Caco-2 (cell line): ENCODE measurements around the gene STEAP3. TPM values are rescaled to one million over a fixed set of nuclear protein-coding genes. Genes with fewer than 3 reads are reported as not detected.
A peak's percentile ranks its signal among the peaks of the same experiment; 100 is the strongest.

Experiments
- BruUV-seq: library from RNA; stranded (reverse); fragments of 400-500 nt; replicated peaks from 2 replicates; lab custom pipeline; 2021; lab: Mats Ljungman, UMichigan
- CTCF ChIA-PET: fragments of 300-600 bp; sonication (Branson Sonifier 250); formaldehyde crosslinking; loops from one replicate; lab custom pipeline; 2022; ENCODE audit warnings: antibody characterized with exemption; lab: Charles Lee
- POLR2A ChIA-PET: fragments of 300-600 bp; sonication (Branson Sonifier 250); formaldehyde crosslinking; loops from one replicate; lab custom pipeline; 2022; ENCODE audit warnings: antibody characterized with exemption; lab: Charles Lee
- DNase-seq, 2 experiments: peaks; one replicate each; pipeline versions ENCODE4 v3.0.0 to v3.0.0-alpha.2; 2020 to 2022
- H3K27me3 ChIP-seq: replicated peaks from 2 replicates; pipeline ENCODE4 v1.6.0; 2011; ENCODE audit warnings: low read length; ENCODE audit not compliant: control insufficient read depth, insufficient read depth
- H3K36me3 ChIP-seq: 2 replicates; pipeline ENCODE4 v1.5.1; 2011; ENCODE audit warnings: low read length; ENCODE audit not compliant: control insufficient read depth, insufficient read depth
- H3K4me1 ChIP-seq: fragments of 250-450 bp; sonication (Bioruptor Pico); 2 replicates; pipeline ENCODE4 v1.5.1; 2020; ENCODE audit warnings: mild to moderate bottlenecking
- H3K4me3 ChIP-seq: 2 replicates; pipeline ENCODE4 v1.5.1; 2011; ENCODE audit warnings: low read depth, mild to moderate bottlenecking, control low read depth, low read length
- H3K9me3 ChIP-seq: fragments of 250-450 bp; sonication (Bioruptor Pico); 2 replicates; pipeline ENCODE4 v1.5.1; 2020; ENCODE audit warnings: mild to moderate bottlenecking, moderate library complexity
- H3K27ac Mint-ChIP-seq: one replicate; pipeline ENCODE4 v1.8.0; 2022; ENCODE audit warnings: mixed read lengths; ENCODE audit not compliant: unreplicated experiment
- H3K27me3 Mint-ChIP-seq: one replicate; pipeline ENCODE4 v1.8.0; 2022; ENCODE audit warnings: mixed read lengths; ENCODE audit not compliant: insufficient read depth, unreplicated experiment
- H3K36me3 Mint-ChIP-seq: one replicate; pipeline ENCODE4 v1.8.0; 2022; ENCODE audit warnings: mild to moderate bottlenecking, mixed read lengths; ENCODE audit not compliant: insufficient read depth, unreplicated experiment
- H3K4me1 Mint-ChIP-seq: one replicate; pipeline ENCODE4 v1.8.0; 2022; ENCODE audit warnings: low read depth, mixed read lengths; ENCODE audit not compliant: unreplicated experiment
- H3K4me3 Mint-ChIP-seq: one replicate; pipeline ENCODE4 v1.8.0; 2022; ENCODE audit warnings: mild to moderate bottlenecking, moderate library complexity, mixed read lengths; ENCODE audit not compliant: unreplicated experiment
- H3K9me3 Mint-ChIP-seq: one replicate; pipeline ENCODE4 v1.8.0; 2022; ENCODE audit warnings: mixed read lengths; ENCODE audit not compliant: unreplicated experiment
- intact Hi-C: fragments of 100-400 bp; cut with micrococcal nuclease; formaldehyde crosslinking; loops from one replicate; pipeline ENCODE4 v1.10.0; 2022; ENCODE audit not compliant: unreplicated experiment
- total RNA-seq: library from RNA; stranded (reverse); gene quantifications from 2 replicates; pipeline ENCODE4 v1.2.3, GENCODE V29; 2022
- TF ChIP-seq, protein P1 (sequence below), 2 experiments: fragments of 200-600 bp in 1 of 2; IDR thresholded peaks; 1 replicate in 1 of 2; 2 replicates in 1 of 2; pipeline versions ENCODE4 v1.5.1 to v1.8.0; 2011 to 2022; ENCODE audit warnings: antibody characterized with exemption in 1 of 2, control low read depth in 1 of 2, inconsistent platforms in 1 of 2, low read depth in 1 of 2, low read length in 1 of 2, mild to moderate bottlenecking in 1 of 2, moderate library complexity in 1 of 2; ENCODE audit not compliant: insufficient read depth in 1 of 2, severe bottlenecking in 1 of 2, unreplicated experiment in 1 of 2

STEAP3 gene
- total RNA-seq, 1 experiment from 2014 or later, result 20.4 TPM

DNA sequence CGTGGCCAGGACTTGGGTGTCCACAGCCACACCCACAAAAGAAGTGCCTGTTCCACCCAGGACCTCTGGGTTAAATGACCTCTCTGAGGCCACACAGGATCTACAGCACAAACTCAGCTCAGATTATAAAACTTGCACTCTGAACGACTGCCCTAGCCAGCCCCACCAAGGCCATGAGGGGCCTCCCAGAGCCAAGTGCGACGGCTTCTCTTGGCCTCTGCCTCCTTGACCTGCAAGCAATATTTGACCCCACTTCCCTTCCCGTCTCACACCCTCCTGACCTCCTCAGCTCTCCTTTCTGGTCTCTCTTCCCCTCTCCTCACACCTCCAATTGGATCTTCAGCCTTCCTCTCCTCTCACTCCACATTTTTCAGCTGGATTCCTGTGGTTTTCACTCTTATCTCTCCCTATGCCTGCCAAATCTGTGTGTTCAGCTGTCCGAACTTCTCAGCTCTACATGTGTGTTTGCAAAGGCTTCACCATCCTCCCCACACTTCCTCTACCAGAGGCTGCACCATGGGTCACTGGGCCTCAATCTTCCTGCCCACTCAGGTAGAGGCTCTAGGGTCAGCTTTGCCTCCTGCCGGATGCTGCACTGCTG is 25.3 kb upstream of the STEAP3 start:
- ChIA-PET CTCF (interaction anchor here (0.8 kb wide), 1 partner anchor 12 kb away, joined by 3 read pairs; no protein-coding TSS in a partner anchor), POLR2A (no interaction called here)
- intact Hi-C loops, result no loop called here
- no peak overlapping the region for H3K4me3 ChIP-seq
- Mint-ChIP-seq H3K27ac (peak overlapping the region; percentile 49), H3K4me3 (peak overlapping the region; percentile 13), H3K4me1 (peaks cover 28% of the 10 kb centered on the region), H3K9me3 (no peaks in the 10 kb centered on the region), H3K36me3 (no peaks in the 10 kb centered on the region), H3K27me3 (no peaks in the 10 kb centered on the region)
- peak; percentile 45 to 58 for DNase-seq
- H3K36me3 ChIP-seq, result no peaks in the 10 kb centered on the region
- TF ChIP-seq, protein P1, sequence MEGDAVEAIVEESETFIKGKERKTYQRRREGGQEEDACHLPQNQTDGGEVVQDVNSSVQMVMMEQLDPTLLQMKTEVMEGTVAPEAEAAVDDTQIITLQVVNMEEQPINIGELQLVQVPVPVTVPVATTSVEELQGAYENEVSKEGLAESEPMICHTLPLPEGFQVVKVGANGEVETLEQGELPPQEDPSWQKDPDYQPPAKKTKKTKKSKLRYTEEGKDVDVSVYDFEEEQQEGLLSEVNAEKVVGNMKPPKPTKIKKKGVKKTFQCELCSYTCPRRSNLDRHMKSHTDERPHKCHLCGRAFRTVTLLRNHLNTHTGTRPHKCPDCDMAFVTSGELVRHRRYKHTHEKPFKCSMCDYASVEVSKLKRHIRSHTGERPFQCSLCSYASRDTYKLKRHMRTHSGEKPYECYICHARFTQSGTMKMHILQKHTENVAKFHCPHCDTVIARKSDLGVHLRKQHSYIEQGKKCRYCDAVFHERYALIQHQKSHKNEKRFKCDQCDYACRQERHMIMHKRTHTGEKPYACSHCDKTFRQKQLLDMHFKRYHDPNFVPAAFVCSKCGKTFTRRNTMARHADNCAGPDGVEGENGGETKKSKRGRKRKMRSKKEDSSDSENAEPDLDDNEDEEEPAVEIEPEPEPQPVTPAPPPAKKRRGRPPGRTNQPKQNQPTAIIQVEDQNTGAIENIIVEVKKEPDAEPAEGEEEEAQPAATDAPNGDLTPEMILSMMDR (IDR thresholded peaks at IDR 0.05; ENCODE audit: insufficient read depth in 1 of 2, low read depth in 1 of 2, low read length in 1 of 2, severe bottlenecking in 1 of 2, unreplicated experiment in 1 of 2), result no peak
- H3K9me3 ChIP-seq, result no peaks in the 10 kb centered on the region
- BruUV-seq, result no TSS peak
- peaks cover 34% of the 10 kb centered on the region for H3K4me1 ChIP-seq
- H3K27me3 ChIP-seq, result no peaks in the 10 kb centered on the region

- no TSS peak for BruUV-seq
- no peaks in the 10 kb centered on the region for H3K27me3 ChIP-seq
- ChIA-PET POLR2A (no interaction called here), CTCF (no interaction called here)
- DNase-seq, result no peak
- Mint-ChIP-seq H3K27me3 (no peaks in the 10 kb centered on the region), H3K4me1 (peaks cover 22% of the 10 kb centered on the region), H3K9me3 (no peaks in the 10 kb centered on the region), H3K27ac (no peak overlapping the region), H3K36me3 (no peaks in the 10 kb centered on the region), H3K4me3 (no peak overlapping the region)
- TF ChIP-seq, protein P1 (IDR thresholded peaks at IDR 0.05; ENCODE audit: insufficient read depth in 1 of 2, low read depth in 1 of 2, low read length in 1 of 2, severe bottlenecking in 1 of 2, unreplicated experiment in 1 of 2), result no peak
- intact Hi-C loops, result no loop called here
- H3K9me3 ChIP-seq, result no peaks in the 10 kb centered on the region
- no peaks in the 10 kb centered on the region for H3K36me3 ChIP-seq
- H3K4me1 ChIP-seq, result peaks cover 25% of the 10 kb centered on the region
- H3K4me3 ChIP-seq, result no peak overlapping the region
Observed at GRCh38 chr2:119201815-119202214, 21.8 kb upstream of the STEAP3 start.

DNA sequence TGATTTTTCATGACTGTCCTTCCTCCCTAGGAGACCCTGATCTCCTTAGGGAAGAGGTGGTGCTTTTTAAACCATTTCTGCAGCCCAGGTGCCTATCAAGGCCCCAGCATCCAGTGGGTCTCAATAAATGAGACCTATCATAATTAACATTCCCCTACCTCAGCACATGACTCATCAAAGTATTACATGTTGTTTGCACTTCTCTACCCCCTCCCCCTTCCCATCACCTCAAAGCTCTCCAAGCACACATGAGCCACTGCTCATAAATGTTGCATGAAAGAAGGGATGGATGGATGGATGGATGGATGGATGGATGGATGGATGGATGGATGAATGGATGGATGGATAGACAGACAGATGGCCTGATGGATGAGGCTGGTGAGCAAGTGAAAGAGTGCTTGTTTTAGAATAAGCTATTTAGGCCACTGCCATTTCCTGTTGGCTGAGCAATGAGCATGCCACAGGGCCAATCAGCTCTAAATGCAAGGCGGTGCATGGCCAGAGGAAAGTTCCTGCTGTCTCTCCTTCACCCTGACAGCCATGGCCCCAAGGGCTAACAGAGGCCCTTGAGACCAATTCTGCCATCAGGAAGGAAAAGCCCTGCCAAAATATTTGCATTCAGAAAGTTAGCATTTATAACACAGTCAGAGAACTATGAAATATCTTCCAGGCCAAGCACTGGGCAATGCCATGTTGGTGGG is 20.9 kb upstream of the STEAP3 start:
- H3K4me3 ChIP-seq, result no peak overlapping the region
- POLR2A ChIA-PET, result no interaction called here
- peaks cover 16% of the 10 kb centered on the region for H3K4me1 Mint-ChIP-seq
- no peaks in the 10 kb centered on the region for H3K36me3 ChIP-seq
- no peaks in the 10 kb centered on the region for H3K9me3 Mint-ChIP-seq
- H3K4me3 Mint-ChIP-seq, result no peak overlapping the region
- H3K4me1 ChIP-seq, result peaks cover 15% of the 10 kb centered on the region
- no peaks in the 10 kb centered on the region for H3K9me3 ChIP-seq
- no peaks in the 10 kb centered on the region for H3K27me3 Mint-ChIP-seq
- intact Hi-C loops, result no loop called here
- CTCF ChIA-PET, result no interaction called here
- DNase-seq, result no peak
- H3K27ac Mint-ChIP-seq, result no peak overlapping the region
- BruUV-seq, result no TSS peak
- no peaks in the 10 kb centered on the region for H3K27me3 ChIP-seq
- TF ChIP-seq, protein P1 (IDR thresholded peaks at IDR 0.05; ENCODE audit: insufficient read depth in 1 of 2, low read depth in 1 of 2, low read length in 1 of 2, severe bottlenecking in 1 of 2, unreplicated experiment in 1 of 2), result no peak
- H3K36me3 Mint-ChIP-seq, result no peaks in the 10 kb centered on the region
